ENCODE measurements around the gene SEMA3E. TPM values are rescaled to one million over a fixed set of nuclear protein-coding genes. Genes with fewer than 3 reads are reported as not detected.

The SEMA3E gene
- polyA plus RNA-seq, 1 experiment, result not detected

- no peak for DNase-seq (ENCODE audit: low read depth)
- TF ChIP-seq CTCF (IDR thresholded peaks at IDR 0.05; ENCODE audit: insufficient read depth, low read depth, low read length), result no peak
- CTCF ChIA-PET, result no interaction called here
- Histone ChIP-seq H3K36me3 (ENCODE audit: control insufficient read depth, insufficient read depth, low read length) (no peaks in the 10 kb centered on the region), H3K4me3 (ENCODE audit: low read depth, low read length) (no peak overlapping the region), H3K27me3 (ENCODE audit: control insufficient read depth, insufficient read depth, low read length) (no peaks in the 10 kb centered on the region)
- POLR2A ChIA-PET, result no interaction called here
These were observed 117.2 kb downstream of the SEMA3E start for GRCh38 chr7:83531766-83532165.

- ChIA-PET POLR2A (no interaction called here), CTCF (interaction anchor here (0.6 kb wide), 1 partner anchor 224 kb away, joined by 8 read pairs; no protein-coding TSS in a partner anchor)
- Histone ChIP-seq H3K4me3 (ENCODE audit: low read depth, low read length) (no peak overlapping the region), H3K27me3 (ENCODE audit: control insufficient read depth, insufficient read depth, low read length) (no peaks in the 10 kb centered on the region), H3K36me3 (ENCODE audit: control insufficient read depth, insufficient read depth, low read length) (no peaks in the 10 kb centered on the region)
- TF ChIP-seq CTCF (IDR thresholded peaks at IDR 0.05; ENCODE audit: insufficient read depth, low read depth, low read length), result no peak
- no peak for DNase-seq (ENCODE audit: low read depth)
These were observed 120.0 kb downstream of the SEMA3E start for GRCh38 chr7:83528925-83529423.

- Histone ChIP-seq H3K4me3 (ENCODE audit: low read depth, low read length) (no peak overlapping the region), H3K27me3 (ENCODE audit: control insufficient read depth, insufficient read depth, low read length) (no peaks in the 10 kb centered on the region), H3K36me3 (ENCODE audit: control insufficient read depth, insufficient read depth, low read length) (no peaks in the 10 kb centered on the region)
- POLR2A ChIA-PET, result no interaction called here
- CTCF ChIA-PET, result no interaction called here
- DNase-seq (ENCODE audit: low read depth), result no peak
- TF ChIP-seq CTCF (IDR thresholded peaks at IDR 0.05; ENCODE audit: insufficient read depth, low read depth, low read length), result no peak
These were observed 124.5 kb downstream of the SEMA3E start for GRCh38 chr7:83524277-83525075.

- POLR2A ChIA-PET, result no interaction called here
- CTCF ChIA-PET, result no interaction called here
These were observed 128.2 kb downstream of the SEMA3E start for GRCh38 chr7:83520726-83521125.

More at GRCh38 chr7:83520726-83521125, 128.2 kb downstream of the SEMA3E start:
- H3K27me3 ChIP-seq (ENCODE audit: control insufficient read depth, insufficient read depth, low read length), result no peaks in the 10 kb centered on the region
- H3K36me3 ChIP-seq (ENCODE audit: control insufficient read depth, insufficient read depth, low read length), result no peaks in the 10 kb centered on the region
- TF ChIP-seq CTCF (IDR thresholded peaks at IDR 0.05; ENCODE audit: insufficient read depth, low read depth, low read length), result no peak
- H3K4me3 ChIP-seq (ENCODE audit: low read depth, low read length), result no peak overlapping the region
- no peak for DNase-seq (ENCODE audit: low read depth)
